H1 (cell line): ENCODE results near the gene ADAMTSL2. TPM values are rescaled to one million over a fixed set of nuclear protein-coding genes. Genes with fewer than 3 reads are reported as not detected.

Source experiments
- CTCF ChIA-PET: fragments of 300-600 bp; sonication (Branson Sonifier 250); formaldehyde crosslinking; loops from one replicate; lab custom pipeline; 2021; ENCODE audit not compliant: partially characterized antibody; lab: Charles Lee
- POLR2A ChIA-PET: fragments of 300-600 bp; sonication (Branson Sonifier 250); formaldehyde crosslinking; loops from one replicate; lab custom pipeline; 2021; ENCODE audit warnings: inconsistent platforms; ENCODE audit not compliant: partially characterized antibody; lab: Charles Lee
- DNase-seq, 2 experiments: peaks; one replicate each; pipeline versions ENCODE4 v3.0.0 to v3.0.0-alpha.2; 2010 to 2022; ENCODE audit warnings: low spot score in 2 of 2, low read depth in 1 of 2, mixed read lengths in 1 of 2
- FAIRE-seq: peaks from 2 replicates; lab custom pipeline; 2011; peaks lifted over from hg19 to GRCh38; lab: Jason Lieb, UNC
- H2AFZ ChIP-seq: 2 replicates; pipeline ENCODE4 v1.8.1; 2012; ENCODE audit warnings: low read length, inconsistent platforms
- H2AK5ac ChIP-seq: 2 replicates; pipeline ENCODE4 v1.6.1; 2013; ENCODE audit warnings: low read depth, low read length
- H2BK120ac ChIP-seq: replicated peaks from 2 replicates; pipeline ENCODE3; 2013; ENCODE audit warnings: low read depth, low read length, inconsistent platforms
- H2BK12ac ChIP-seq: 2 replicates; pipeline ENCODE4 v1.6.1; 2013; ENCODE audit warnings: low read depth, low read length
- H2BK15ac ChIP-seq: 2 replicates; pipeline ENCODE4 v1.6.1; 2013; ENCODE audit warnings: low read length
- H2BK20ac ChIP-seq: 2 replicates; pipeline ENCODE4 v1.6.1; 2013; ENCODE audit warnings: low read length
- H2BK5ac ChIP-seq: 2 replicates; pipeline ENCODE4 v1.6.1; 2013; ENCODE audit warnings: low read depth, low read length
- H3K14ac ChIP-seq: 2 replicates; pipeline ENCODE4 v1.6.1; 2013; ENCODE audit warnings: inconsistent platforms; ENCODE audit not compliant: insufficient read length
- H3K18ac ChIP-seq: 2 replicates; pipeline ENCODE4 v1.6.1; 2013; ENCODE audit warnings: low read length; ENCODE audit errors: extremely low read depth
- H3K23ac ChIP-seq: 2 replicates; pipeline ENCODE4 v1.6.1; 2013; ENCODE audit warnings: inconsistent platforms; ENCODE audit not compliant: insufficient read length
- H3K23me2 ChIP-seq: 2 replicates; pipeline ENCODE4 v1.6.1; 2013; ENCODE audit warnings: low read depth, low read length
- H3K27ac ChIP-seq: 2 replicates; pipeline ENCODE4 v1.6.1; 2011; ENCODE audit warnings: low read depth, low read length, inconsistent platforms
- H3K27me3 ChIP-seq, 4 experiments: replicated peaks in 1 of 4; 1 replicate in 1 of 4; 2 replicates in 3 of 4; pipeline versions ENCODE4 v1.6.1 to v1.8.1; 2011 to 2013; ENCODE audit warnings: low read length in 3 of 4, mild to moderate bottlenecking in 3 of 4, inconsistent platforms in 2 of 4, mixed read lengths in 2 of 4, moderate library complexity in 1 of 4; ENCODE audit not compliant: control insufficient read depth in 3 of 4, insufficient read depth in 3 of 4; ENCODE audit errors: extremely low read depth in 1 of 4
- H3K36me3 ChIP-seq, 4 experiments: 2 replicates each; pipeline versions ENCODE4 v1.6.1 to v1.8.1; 2011 to 2013; ENCODE audit warnings: mild to moderate bottlenecking in 4 of 4, low read length in 3 of 4, moderate library complexity in 2 of 4, control low read depth in 1 of 4, inconsistent platforms in 1 of 4; ENCODE audit not compliant: insufficient read depth in 4 of 4, control insufficient read depth in 2 of 4
- H3K4ac ChIP-seq: replicated peaks from 2 replicates; pipeline ENCODE3; 2013; ENCODE audit warnings: low read length, low read depth, mixed read lengths, inconsistent platforms; ENCODE audit not compliant: insufficient read length
- H3K4me1 ChIP-seq, 4 experiments: replicated peaks in 1 of 4; 1 replicate in 1 of 4; 2 replicates in 3 of 4; pipeline versions ENCODE4 v1.6.1 to v1.8.1; 2011 to 2013; ENCODE audit warnings: low read length in 3 of 4, inconsistent platforms in 2 of 4, mixed read lengths in 1 of 4; ENCODE audit not compliant: insufficient read depth in 4 of 4, control insufficient read depth in 3 of 4
- H3K4me2 ChIP-seq, 2 experiments: 2 replicates each; pipeline versions ENCODE4 v1.6.1 to v1.8.1; 2011 to 2013; ENCODE audit warnings: low read depth in 2 of 2, low read length in 2 of 2, control low read depth in 1 of 2, inconsistent platforms in 1 of 2, mild to moderate bottlenecking in 1 of 2; ENCODE audit not compliant: insufficient read depth in 1 of 2
- H3K4me3 ChIP-seq, 4 experiments: fragments of 200-600, 300-600 bp in 1 of 4; sonication (generic), shearing (Covaris generic), sonication (Bioruptor Twin) in 1 of 4; 2 replicates each; pipeline versions ENCODE4 v1.5.1 to v1.8.1; 2011 to 2016; ENCODE audit warnings: low read length in 4 of 4, low read depth in 3 of 4, control low read depth in 2 of 4, inconsistent platforms in 2 of 4, mild to moderate bottlenecking in 2 of 4, mixed read lengths in 1 of 4, moderate library complexity in 1 of 4; ENCODE audit not compliant: insufficient read depth in 2 of 4; ENCODE audit errors: extremely low read depth in 1 of 4
- H3K56ac ChIP-seq: replicated peaks from 2 replicates; pipeline ENCODE3; 2013; ENCODE audit warnings: low read depth, mild to moderate bottlenecking, mixed read lengths, low read length, inconsistent platforms; ENCODE audit not compliant: insufficient read length
- H3K79me1 ChIP-seq: 2 replicates; pipeline ENCODE4 v1.6.1; 2013; ENCODE audit warnings: low read depth, low read length, control low read depth
- H3K79me2 ChIP-seq, 2 experiments: 2 replicates each; pipeline versions ENCODE4 v1.6.1 to v1.8.1; 2012 to 2013; ENCODE audit warnings: low read length in 2 of 2, mild to moderate bottlenecking in 2 of 2, inconsistent platforms in 1 of 2; ENCODE audit not compliant: insufficient read depth in 2 of 2, control insufficient read depth in 1 of 2
- H3K9ac ChIP-seq, 4 experiments: replicated peaks in 1 of 4; 1 replicate in 1 of 4; 2 replicates in 3 of 4; pipeline versions ENCODE4 v1.6.1 to v1.8.1; 2011 to 2013; ENCODE audit warnings: low read depth in 3 of 4, low read length in 3 of 4, control low read depth in 2 of 4, mild to moderate bottlenecking in 2 of 4, moderate library complexity in 2 of 4, inconsistent platforms in 1 of 4; ENCODE audit errors: extremely low read depth in 1 of 4
- H3K9me3 ChIP-seq, 2 experiments: 2 replicates each; pipeline versions ENCODE4 v1.6.1 to v1.8.1; 2012 to 2013; ENCODE audit warnings: mild to moderate bottlenecking in 2 of 2, moderate library complexity in 2 of 2, control low read depth in 1 of 2, inconsistent platforms in 1 of 2, low read depth in 1 of 2, low read length in 1 of 2, mixed read lengths in 1 of 2; ENCODE audit not compliant: insufficient read depth in 2 of 2
- H4K20me1 ChIP-seq, 2 experiments: replicated peaks in 1 of 2; 2 replicates each; pipeline versions ENCODE3 to v1.8.1; 2011 to 2013; ENCODE audit warnings: inconsistent platforms in 2 of 2, low read length in 2 of 2, mild to moderate bottlenecking in 1 of 2; ENCODE audit not compliant: insufficient read depth in 2 of 2, control insufficient read depth in 1 of 2
- H4K5ac ChIP-seq: 2 replicates; pipeline ENCODE4 v1.6.1; 2013; ENCODE audit warnings: low read length, low read depth, mixed read lengths, inconsistent platforms; ENCODE audit not compliant: insufficient read length
- H4K8ac ChIP-seq: 2 replicates; pipeline ENCODE4 v1.8.0; 2013; ENCODE audit warnings: mild to moderate bottlenecking, moderate library complexity, low read length, inconsistent platforms; ENCODE audit not compliant: insufficient read depth; ENCODE audit errors: extremely low read depth
- H4K91ac ChIP-seq: replicated peaks from 2 replicates; pipeline ENCODE3; 2013; ENCODE audit warnings: low read length, mixed read lengths, inconsistent platforms; ENCODE audit not compliant: insufficient read length
- ASH2L ChIP-seq: fragments of 200-600, 300-600 bp; sonication (generic); IDR thresholded peaks from one replicate; pipeline ENCODE4 v1.7.1; 2017; ENCODE audit warnings: low read length
- CREB1 ChIP-seq: IDR thresholded peaks from 2 replicates; pipeline ENCODE4 v1.6.1; 2012; ENCODE audit warnings: inconsistent platforms
- CTCF ChIP-seq, 3 experiments: IDR thresholded peaks; 1 replicate in 2 of 3; 2 replicates in 1 of 3; pipeline versions ENCODE4 v1.5.1 to v1.6.1; 2011; ENCODE audit warnings: low read length in 3 of 3, mild to moderate bottlenecking in 3 of 3, inconsistent platforms in 2 of 3, low read depth in 1 of 3, moderate library complexity in 1 of 3; ENCODE audit not compliant: insufficient read depth in 1 of 3; ENCODE audit errors: control extremely low read depth in 1 of 3
- E2F6 ChIP-seq: IDR thresholded peaks from 2 replicates; pipeline ENCODE4 v1.6.1; 2012; ENCODE audit warnings: inconsistent platforms
- GTF2F1 ChIP-seq: IDR thresholded peaks from 2 replicates; pipeline ENCODE4 v1.6.1; 2012; ENCODE audit warnings: low read depth, low read length, improper control_type of control experiment, borderline replicate concordance
- MAFK ChIP-seq: IDR thresholded peaks from 2 replicates; pipeline ENCODE4 v1.6.1; 2012; ENCODE audit warnings: low read depth, mild to moderate bottlenecking, improper control_type of control experiment, low read length
- RNF2 ChIP-seq: fragments of 200-900, 300-1000 bp; sonication (generic); IDR thresholded peaks from 2 replicates; pipeline ENCODE4 v1.7.1; 2016; ENCODE audit warnings: borderline replicate concordance, low read depth, mild to moderate bottlenecking, antibody characterized with exemption, low read length; ENCODE audit not compliant: poor library complexity, severe bottlenecking; ENCODE audit errors: missing control alignments
- SAP30 ChIP-seq: fragments of 300-600 bp; sonication (generic); IDR thresholded peaks from 2 replicates; pipeline ENCODE4 v1.7.1; 2012; ENCODE audit warnings: low read length, moderate library complexity, mild to moderate bottlenecking, inconsistent platforms; ENCODE audit not compliant: insufficient read depth, insufficient replicate concordance
- WGBS, 2 experiments: shearing (Covaris generic) in 1 of 2; methylation state at CpG; one replicate each; pipeline versions ENCODE4 v1.1.6 to v1.1.7; 2013 to 2015; ENCODE audit warnings: low lambda C conversion rate in 2 of 2, mixed read lengths in 2 of 2, inconsistent platforms in 1 of 2, low coverage in 1 of 2, missing lambda C conversion rate in 1 of 2; ENCODE audit not compliant: insufficient replicate concordance in 2 of 2, insufficient coverage in 1 of 2, insufficient read length in 1 of 2; ENCODE audit errors: extremely low coverage in 1 of 2, missing lambda C conversion rate in 1 of 2; 5-methylcytosine and 5-hydroxymethylcytosine counted together
- polyA plus RNA-seq, 7 experiments: library from polyadenylated mRNA; depleted of rRNA in 3 of 7; stranded (reverse) in 5 of 7; unstranded in 2 of 7; fragments of >200 nt in 5 of 7; fragments of 200-250 nt in 2 of 7; gene quantifications; 1 replicate in 5 of 7; 2 replicates in 1 of 7; 4 replicates in 1 of 7; pipeline versions ENCODE4 v1.2.1 to v1.2.3, GENCODE V29; 2011 to 2013; ENCODE audit warnings: missing spikeins in 2 of 7, mixed read lengths in 2 of 7
- total RNA-seq: library from RNA; stranded (reverse); fragmentation: NEBNext Ultra II Directional; extraction: Animal tissue kit (Norgen Biotek cat#: 25700); gene quantifications from 2 replicates; pipeline ENCODE4 v1.2.1, GENCODE V29; 2021

The ADAMTSL2 gene
- total and polyA plus RNA-seq, 2 of the 8 experiments (the other 6 are each of a cell fraction or from before 2014, with no cell fraction given) = 0.74 to 0.76 TPM

GRCh38 chr9:133516256-133516960 lies 18.1 kb upstream of the ADAMTSL2 start:
- Histone ChIP-seq H3K79me1 (no peaks in the 10 kb centered on the region), H3K27ac (no peak overlapping the region), H3K9me3 (peaks cover 0 to 3% of the 10 kb centered on the region in 2 experiments; a peak in 1 of 4 replicates), H3K56ac (no peak overlapping the region), H2BK5ac (no peak overlapping the region), H3K23me2 (peaks cover 9% of the 10 kb centered on the region), H4K20me1 (peaks cover 0 to 7% of the 10 kb centered on the region in 2 experiments), H2BK12ac (no peak overlapping the region), H3K27me3 (no peaks in the 10 kb centered on the region), H2BK15ac (0 out of 2 replicates have a peak overlapping the region, but pooled peaks have one; percentile 61), H2BK120ac (no peak overlapping the region), H2AFZ (no peak overlapping the region), H3K36me3 (no peaks in the 10 kb centered on the region; a peak in 1 of 8 replicates), H4K91ac (no peak overlapping the region), H3K4me2 (no peak overlapping the region), H3K9ac (no peak overlapping the region), H4K5ac (no peak overlapping the region), H3K23ac (no peak overlapping the region), H3K4ac (no peak overlapping the region), H3K18ac (no peak overlapping the region), H3K4me3 (no peak overlapping the region), H3K14ac (no peak overlapping the region), H3K79me2 (no peaks in the 10 kb centered on the region), H2BK20ac (no peak overlapping the region), H4K8ac (no peak overlapping the region), H2AK5ac (no peak overlapping the region), H3K4me1 (peaks cover 0 to 7% (median 2%) of the 10 kb centered on the region in 4 experiments; a peak in 3 of 7 replicates)
- no peak for DNase-seq
- ChIA-PET CTCF (interaction anchor here (0.8 to 3.4 kb wide), 3 partner anchors 9 to 53 kb away, joined by 4 to 14 read pairs (median 7); partner anchors contain the start of genes ADAMTSL2 and MYMK), POLR2A (no interaction called here)
- FAIRE-seq = no peak
- WGBS, 2 experiments = 91% methylated on average over 7 of the region's 11 CpGs; no CpG with 5 or more reads in 1 of the 2 experiments
- TF ChIP-seq ASH2L (no peak), GTF2F1 (no peak), CTCF (IDR thresholded peaks at IDR 0.05; ENCODE audit: control extremely low read depth in 1 of 3, insufficient read depth in 1 of 3, low read depth in 1 of 3, low read length in 3 of 3) (no peak), E2F6 (no peak), MAFK (no peak), RNF2 (no peak), SAP30 (no peak), CREB1 (no peak)
